Prostate gland (tissue), 2 donors: ENCODE measurements around the gene SEMA5A. TPM values are rescaled to one million over a fixed set of nuclear protein-coding genes. Genes with fewer than 3 reads are reported as not detected.

Experiments used
- DNase-seq: peaks from one replicate; pipeline ENCODE4 v3.0.0-alpha.2; 2019; ENCODE audit warnings: low spot score
- H3K27ac ChIP-seq, 2 donors: fragments of 200-600 bp; sonication (generic); 2 replicates each; pipeline ENCODE4 v1.5.1; 2017 to 2019
- H3K27me3 ChIP-seq: fragments of 200-600 bp; sonication (generic); replicated peaks from 2 replicates; pipeline ENCODE4 v1.5.1; 2019; ENCODE audit not compliant: insufficient read depth
- H3K36me3 ChIP-seq, 2 donors: fragments of 200-600 bp; sonication (generic); 1 replicate in 1 of 2; 2 replicates in 1 of 2; pipeline versions ENCODE4 v1.5.1 to v1.8.1; 2017 to 2019
- H3K4me1 ChIP-seq: fragments of 200-600 bp; sonication (generic); replicated peaks from 2 replicates; pipeline ENCODE4 v1.5.1; 2019
- H3K4me3 ChIP-seq, 2 donors: fragments of 200-600 bp; sonication (generic); 2 replicates each; pipeline ENCODE4 v1.5.1; 2017 to 2019
- H3K9me3 ChIP-seq: fragments of 200-600 bp; sonication (generic); 2 replicates; pipeline ENCODE4 v1.5.1; 2017
- POLR2A ChIP-seq: fragments of 450-650 bp; IDR thresholded peaks from one replicate; pipeline ENCODE4 v1.6.1; 2016; ENCODE audit warnings: antibody characterized with exemption, mild to moderate bottlenecking
- POLR2AphosphoS5 ChIP-seq: sonication (generic); formaldehyde crosslinking; IDR thresholded peaks from one replicate; pipeline ENCODE4 v1.6.1; 2017; ENCODE audit warnings: antibody characterized with exemption
- WGBS: methylation state at CpG from one replicate; pipeline ENCODE4 v1.1.5; 2018; 5-methylcytosine and 5-hydroxymethylcytosine counted together
- intact Hi-C: fragments of 100-400 bp; cut with DNase I; formaldehyde crosslinking; loops from one replicate; pipeline ENCODE4 v1.14.2; 2022
- total RNA-seq, 2 donors: library from RNA; depleted of rRNA; stranded (reverse); fragments of >200 nt; gene quantifications; one replicate each; pipeline ENCODE4 v1.1.0, GENCODE V29; 2016
- TF ChIP-seq, protein P1 (sequence below), 4 experiments: fragments of 200-600 bp in 2 of 4; fragments of 450-650 bp in 2 of 4; sonication (generic) in 2 of 4; IDR thresholded peaks; 1 replicate in 3 of 4; 2 replicates in 1 of 4; pipeline ENCODE4 v1.5.1; 2016 to 2019; ENCODE audit warnings: antibody characterized with exemption in 4 of 4, mild to moderate bottlenecking in 2 of 4, moderate library complexity in 2 of 4

SEMA5A gene
- total RNA-seq, 2 donors from 2014 or later = 4.5 to 21.7 TPM

GRCh38 chr5:9186069-9186468 lies 359.8 kb downstream of the SEMA5A start:
- DNase-seq = no peak
- no peak for TF ChIP-seq POLR2A
- no peak for TF ChIP-seq POLR2AphosphoS5
- TF ChIP-seq, protein P1, sequence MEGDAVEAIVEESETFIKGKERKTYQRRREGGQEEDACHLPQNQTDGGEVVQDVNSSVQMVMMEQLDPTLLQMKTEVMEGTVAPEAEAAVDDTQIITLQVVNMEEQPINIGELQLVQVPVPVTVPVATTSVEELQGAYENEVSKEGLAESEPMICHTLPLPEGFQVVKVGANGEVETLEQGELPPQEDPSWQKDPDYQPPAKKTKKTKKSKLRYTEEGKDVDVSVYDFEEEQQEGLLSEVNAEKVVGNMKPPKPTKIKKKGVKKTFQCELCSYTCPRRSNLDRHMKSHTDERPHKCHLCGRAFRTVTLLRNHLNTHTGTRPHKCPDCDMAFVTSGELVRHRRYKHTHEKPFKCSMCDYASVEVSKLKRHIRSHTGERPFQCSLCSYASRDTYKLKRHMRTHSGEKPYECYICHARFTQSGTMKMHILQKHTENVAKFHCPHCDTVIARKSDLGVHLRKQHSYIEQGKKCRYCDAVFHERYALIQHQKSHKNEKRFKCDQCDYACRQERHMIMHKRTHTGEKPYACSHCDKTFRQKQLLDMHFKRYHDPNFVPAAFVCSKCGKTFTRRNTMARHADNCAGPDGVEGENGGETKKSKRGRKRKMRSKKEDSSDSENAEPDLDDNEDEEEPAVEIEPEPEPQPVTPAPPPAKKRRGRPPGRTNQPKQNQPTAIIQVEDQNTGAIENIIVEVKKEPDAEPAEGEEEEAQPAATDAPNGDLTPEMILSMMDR (IDR thresholded peaks at IDR 0.05) = no peak
- Histone ChIP-seq H3K27ac (no peak overlapping the region), H3K36me3 (no peaks in the 10 kb centered on the region), H3K9me3 (no peaks in the 10 kb centered on the region), H3K4me1 (no peaks in the 10 kb centered on the region), H3K4me3 (no peak overlapping the region), H3K27me3 (no peaks in the 10 kb centered on the region)
- 95% methylated on average over 1 of the region's 1 CpG for WGBS
- intact Hi-C loops = no loop called here

- no peaks in the 10 kb centered on the region for H3K27me3 ChIP-seq
- no peak overlapping the region for H3K27ac ChIP-seq
- no peaks in the 10 kb centered on the region for H3K9me3 ChIP-seq
- H3K4me1 ChIP-seq = no peaks in the 10 kb centered on the region
- intact Hi-C loops = no loop called here
- TF ChIP-seq POLR2A (no peak), POLR2AphosphoS5 (no peak)
- TF ChIP-seq, protein P1 (IDR thresholded peaks at IDR 0.05) = no peak
- DNase-seq = no peak
- H3K4me3 ChIP-seq = no peak overlapping the region
- H3K36me3 ChIP-seq = no peaks in the 10 kb centered on the region
Observed at GRCh38 chr5:9183992-9184391, 361.9 kb downstream of the SEMA5A start.

GRCh38 chr5:9182899-9183695 lies 362.8 kb downstream of the SEMA5A start:
- Histone ChIP-seq H3K27ac (no peak overlapping the region), H3K27me3 (no peaks in the 10 kb centered on the region), H3K4me1 (no peaks in the 10 kb centered on the region), H3K4me3 (no peak overlapping the region), H3K9me3 (no peaks in the 10 kb centered on the region), H3K36me3 (no peaks in the 10 kb centered on the region)
- 92% methylated on average over 11 of the region's 11 CpGs for WGBS
- DNase-seq = no peak
- TF ChIP-seq POLR2AphosphoS5 (no peak), POLR2A (no peak)
- TF ChIP-seq, protein P1 (IDR thresholded peaks at IDR 0.05) = no peak
- intact Hi-C loops = no loop called here

GRCh38 chr5:9176641-9177040 lies 369.2 kb downstream of the SEMA5A start:
- no peak for DNase-seq
- no peak for TF ChIP-seq POLR2AphosphoS5
- H3K27me3 ChIP-seq = no peaks in the 10 kb centered on the region
- H3K36me3 ChIP-seq = no peaks in the 10 kb centered on the region
- intact Hi-C loops = no loop called here
- H3K27ac ChIP-seq = no peak overlapping the region
- H3K4me1 ChIP-seq = no peaks in the 10 kb centered on the region
- no peak overlapping the region for H3K4me3 ChIP-seq
- H3K9me3 ChIP-seq = no peaks in the 10 kb centered on the region

DNA sequence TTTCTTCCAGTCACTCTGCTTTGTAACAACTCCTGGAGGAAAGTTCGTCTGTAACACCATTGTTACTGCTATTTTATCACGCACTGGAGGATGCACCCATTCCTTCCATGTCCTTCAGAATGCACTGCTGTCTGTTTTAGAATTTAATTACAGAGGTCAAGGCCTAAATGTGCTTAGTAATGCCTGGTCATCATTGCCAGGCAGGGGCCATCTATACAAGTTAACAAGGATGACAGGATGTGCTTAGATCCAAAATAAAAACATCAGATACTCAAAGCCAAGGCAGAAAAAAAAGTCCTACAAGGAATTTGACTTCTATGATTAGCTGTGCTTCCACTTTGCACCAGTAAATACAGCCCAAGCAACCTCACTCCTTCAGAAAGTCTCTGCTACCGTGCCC lies 371.4 kb downstream of the SEMA5A start:
- Histone ChIP-seq H3K27ac (no peak overlapping the region), H3K4me3 (no peak overlapping the region), H3K4me1 (no peaks in the 10 kb centered on the region), H3K36me3 (no peaks in the 10 kb centered on the region), H3K27me3 (no peaks in the 10 kb centered on the region), H3K9me3 (no peaks in the 10 kb centered on the region)
- intact Hi-C loops = no loop called here
- 83% methylated on average over 3 of the region's 3 CpGs for WGBS
- no peak for DNase-seq
- TF ChIP-seq POLR2AphosphoS5 = no peak
- TF ChIP-seq POLR2A = no peak
- TF ChIP-seq, protein P1 (IDR thresholded peaks at IDR 0.05) = no peak
